Astrocyte of the cerebellum (primary cell): Measurements from ENCODE around the gene OPCML.

Experiments
- DNase-seq: peaks from one replicate; pipeline ENCODE4 v3.0.0-alpha.2; 2011; ENCODE audit warnings: low read depth
- H3K4me3 ChIP-seq: 2 replicates; pipeline ENCODE4 v1.5.1; 2011; ENCODE audit warnings: mild to moderate bottlenecking, low read depth, low read length, moderate library complexity
- in situ Hi-C: cut with HindIII; loops from 2 replicates; pipeline ENCODE4 v1.10.0; 2017; ENCODE audit warnings: low sequenced_read_pairs
- TF ChIP-seq, protein P1 (sequence below): IDR thresholded peaks from 2 replicates; pipeline ENCODE4 v1.5.1; 2012; ENCODE audit warnings: low read length, low read depth, moderate library complexity, mild to moderate bottlenecking; ENCODE audit errors: missing control alignments

OPCML gene

GRCh38 chr11:132779497-132779896 lies 752.8 kb downstream of the OPCML start:
- in situ Hi-C loops: no loop called here

DNA sequence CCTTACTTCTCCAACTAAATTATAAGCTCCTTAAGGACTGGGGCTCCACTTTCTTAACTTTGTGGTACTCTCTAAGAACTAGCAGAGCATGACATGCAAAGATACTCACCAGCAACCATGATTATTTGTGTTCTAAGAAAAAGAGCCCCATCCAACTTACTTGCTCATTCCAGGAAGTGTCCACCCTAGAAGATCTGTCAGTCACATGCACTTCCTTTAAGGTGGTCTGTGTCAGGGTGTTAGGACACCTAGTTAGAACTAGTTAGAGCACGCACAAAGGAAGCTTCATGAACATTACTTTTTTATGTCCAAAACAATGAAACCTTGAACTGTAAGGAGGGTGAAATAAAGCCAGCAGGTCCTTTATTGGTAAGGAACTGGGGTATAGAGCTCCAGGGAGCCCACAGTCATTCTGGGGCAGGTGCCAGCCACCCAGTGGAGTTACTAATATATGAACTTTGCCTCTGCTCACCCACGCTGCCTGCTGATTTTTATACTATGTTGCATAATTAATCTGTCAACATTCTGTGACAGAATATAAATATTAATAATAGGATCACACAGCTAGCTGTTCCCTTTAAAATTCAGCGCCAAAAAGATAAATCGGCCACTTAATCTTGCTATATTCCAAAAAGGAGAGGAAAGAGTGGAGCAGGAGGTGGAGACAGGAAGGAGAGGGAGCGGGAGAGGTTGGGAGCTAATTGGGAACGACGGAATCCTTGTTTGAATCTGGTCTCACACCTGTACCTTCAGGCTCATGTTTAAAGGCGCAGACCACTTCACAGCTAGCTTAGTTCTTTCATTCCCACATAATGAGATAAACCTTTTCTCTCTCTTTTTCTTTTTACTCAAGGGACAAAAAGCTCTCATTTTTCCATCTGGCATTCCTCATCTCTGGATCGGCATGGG lies 755.0 kb downstream of the OPCML start:
- H3K4me3 ChIP-seq: no peak overlapping the region
- in situ Hi-C loops: no loop called here
- no peak for DNase-seq
- TF ChIP-seq, protein P1, sequence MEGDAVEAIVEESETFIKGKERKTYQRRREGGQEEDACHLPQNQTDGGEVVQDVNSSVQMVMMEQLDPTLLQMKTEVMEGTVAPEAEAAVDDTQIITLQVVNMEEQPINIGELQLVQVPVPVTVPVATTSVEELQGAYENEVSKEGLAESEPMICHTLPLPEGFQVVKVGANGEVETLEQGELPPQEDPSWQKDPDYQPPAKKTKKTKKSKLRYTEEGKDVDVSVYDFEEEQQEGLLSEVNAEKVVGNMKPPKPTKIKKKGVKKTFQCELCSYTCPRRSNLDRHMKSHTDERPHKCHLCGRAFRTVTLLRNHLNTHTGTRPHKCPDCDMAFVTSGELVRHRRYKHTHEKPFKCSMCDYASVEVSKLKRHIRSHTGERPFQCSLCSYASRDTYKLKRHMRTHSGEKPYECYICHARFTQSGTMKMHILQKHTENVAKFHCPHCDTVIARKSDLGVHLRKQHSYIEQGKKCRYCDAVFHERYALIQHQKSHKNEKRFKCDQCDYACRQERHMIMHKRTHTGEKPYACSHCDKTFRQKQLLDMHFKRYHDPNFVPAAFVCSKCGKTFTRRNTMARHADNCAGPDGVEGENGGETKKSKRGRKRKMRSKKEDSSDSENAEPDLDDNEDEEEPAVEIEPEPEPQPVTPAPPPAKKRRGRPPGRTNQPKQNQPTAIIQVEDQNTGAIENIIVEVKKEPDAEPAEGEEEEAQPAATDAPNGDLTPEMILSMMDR: no peak

More at GRCh38 chr11:132779497-132779896, 752.8 kb downstream of the OPCML start:
- H3K4me3 ChIP-seq: no peak overlapping the region
- no peak for DNase-seq
- TF ChIP-seq, protein P1: no peak

DNA sequence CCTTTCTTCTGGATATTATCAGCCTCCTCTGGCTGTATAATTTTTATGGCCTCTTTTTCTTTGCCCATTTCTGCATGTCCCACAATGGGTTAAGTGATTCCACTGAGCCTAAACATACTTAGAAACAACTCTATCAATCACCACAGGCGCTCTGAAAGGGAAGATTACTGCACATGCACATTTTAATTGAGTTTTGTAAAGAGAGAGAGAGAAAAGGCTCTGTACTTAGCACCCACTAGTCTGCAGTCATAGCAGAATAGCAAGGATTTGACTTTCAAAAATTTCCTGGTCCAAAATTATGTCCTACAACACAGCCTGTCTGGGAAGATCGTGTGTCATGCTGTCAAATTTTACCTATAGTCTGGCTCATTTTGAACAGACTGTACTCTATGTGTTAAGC lies 758.5 kb downstream of the OPCML start:
- in situ Hi-C loops: no loop called here
- H3K4me3 ChIP-seq: no peak overlapping the region
- TF ChIP-seq, protein P1: no peak

DNA sequence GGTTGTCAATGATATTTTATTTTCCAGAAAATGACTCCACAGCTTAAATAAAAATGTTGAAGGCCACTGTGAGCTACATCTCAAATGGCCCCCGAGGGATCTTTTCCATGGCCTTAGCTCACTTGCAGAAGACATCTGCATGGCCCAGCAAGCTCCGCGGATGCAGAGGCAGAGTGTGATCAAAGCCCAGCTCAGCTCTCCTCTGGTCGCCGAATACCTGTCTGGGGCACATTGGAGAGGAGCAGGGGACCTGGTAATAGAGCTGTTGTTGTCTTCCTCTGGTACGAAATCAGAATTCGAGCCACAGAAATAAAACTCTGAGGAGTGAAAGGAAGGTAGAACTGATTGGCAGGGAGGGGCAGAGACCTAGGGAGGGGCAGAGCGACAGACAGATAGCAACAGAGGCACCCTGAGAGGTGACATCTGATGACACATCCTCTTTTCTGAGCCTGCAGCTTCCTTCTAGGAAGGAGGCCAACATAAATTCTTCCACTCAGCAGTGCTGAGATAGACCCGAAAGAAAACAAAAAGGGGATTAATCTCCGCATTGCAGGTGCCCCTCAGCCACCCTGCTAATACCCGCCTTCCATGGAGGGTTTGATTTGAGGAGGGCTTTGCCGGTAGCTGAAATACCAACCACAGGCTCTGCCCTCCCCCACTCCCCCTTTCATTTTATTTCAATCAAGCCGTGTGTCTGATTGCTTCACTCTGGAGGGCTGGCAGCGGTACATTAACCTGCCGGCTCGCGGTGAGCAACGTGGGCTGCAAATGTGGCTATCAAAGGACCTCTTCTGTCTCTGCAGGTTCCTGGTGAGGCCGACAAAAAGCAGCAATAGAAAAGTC lies 759.4 kb downstream of the OPCML start:
- H3K4me3 ChIP-seq: no peak overlapping the region
- TF ChIP-seq, protein P1: no peak
- no peak for DNase-seq
- in situ Hi-C loops: no loop called here

More for the DNA sequence above, 758.5 kb downstream of the OPCML start:
- no peak for DNase-seq

GRCh38 chr11:132771746-132772145 lies 760.6 kb downstream of the OPCML start:
- in situ Hi-C loops: no loop called here
- no peak for DNase-seq

More at GRCh38 chr11:132771746-132772145, 760.6 kb downstream of the OPCML start:
- TF ChIP-seq, protein P1: no peak
- H3K4me3 ChIP-seq: no peak overlapping the region
